Astrocyte (in vitro differentiated cells and primary cell): ENCODE measurements around the gene SLC6A1.

Source experiments
- CTCF ChIP-seq: IDR thresholded peaks from 2 replicates; pipeline ENCODE4 v1.5.1; 2011; ENCODE audit warnings: low read depth, mild to moderate bottlenecking, inconsistent platforms, low read length, moderate library complexity; ENCODE audit not compliant: insufficient read depth
- EZH2 ChIP-seq: IDR thresholded peaks from 2 replicates; pipeline ENCODE4 v1.6.1; 2012; ENCODE audit warnings: mild to moderate bottlenecking, low read length, inconsistent platforms; ENCODE audit not compliant: insufficient read depth

- TF ChIP-seq CTCF (no peak), EZH2 (no peak)
Observed at GRCh38 chr3:10957976-10958749, 34.4 kb upstream of the SLC6A1 start.
